Activated CD4-positive, alpha-beta T cell treated with anti-CD3 and anti-CD28 coated beads, Interleukin-2, amount 10 ng/mL, durations not matched to agents 7 days and 5 days (primary cell): ENCODE measurements around the gene NFKBIB. TPM values are rescaled to one million over a fixed set of nuclear protein-coding genes. Genes with fewer than 3 reads are reported as not detected.
"Not testable (repeated sequence)": the region's sequence is repeated elsewhere in the genome, so short reads cannot be mapped to it uniquely, and the experiment has no call there.

Experiments
- CTCF ChIA-PET: fragments of 350-600 bp; sonication (Branson Sonifier 250); formaldehyde crosslinking; loops from one replicate; lab custom pipeline; 2021; ENCODE audit warnings: antibody characterized with exemption; lab: Charles Lee
- POLR2A ChIA-PET: fragments of 350-600 bp; sonication (Branson Sonifier 250); formaldehyde crosslinking; loops from one replicate; lab custom pipeline; 2021; ENCODE audit warnings: antibody characterized with exemption; lab: Charles Lee
- DNase-seq: peaks from one replicate; pipeline ENCODE4 v3.0.0-alpha.2; 2020
- H3K27ac Mint-ChIP-seq: one replicate; pipeline ENCODE4 v1.8.0; 2021; ENCODE audit warnings: mild to moderate bottlenecking, moderate library complexity, mixed read lengths
- H3K27me3 Mint-ChIP-seq: one replicate; pipeline ENCODE4 v1.8.0; 2021; ENCODE audit warnings: mixed read lengths
- H3K36me3 Mint-ChIP-seq: one replicate; pipeline ENCODE4 v1.8.0; 2021; ENCODE audit warnings: low read depth, mixed read lengths
- H3K4me1 Mint-ChIP-seq: one replicate; pipeline ENCODE4 v1.8.0; 2021; ENCODE audit warnings: mixed read lengths
- H3K4me3 Mint-ChIP-seq: one replicate; pipeline ENCODE4 v1.8.0; 2021; ENCODE audit warnings: mild to moderate bottlenecking, moderate library complexity, mixed read lengths
- H3K9me3 Mint-ChIP-seq: one replicate; pipeline ENCODE4 v1.8.0; 2021; ENCODE audit warnings: mixed read lengths
- total RNA-seq, 2 experiments: library from RNA; stranded (reverse); gene quantifications; one replicate each; pipeline ENCODE4 v1.2.3, GENCODE V29; 2021

The NFKBIB gene
- total RNA-seq, 2 experiments from 2014 or later, result 31.6 to 32.2 TPM

GRCh38 chr19:38878575-38879399 lies 21.0 kb upstream of the NFKBIB start:
- no peaks in the 10 kb centered on the region for H3K27me3 Mint-ChIP-seq
- POLR2A ChIA-PET, result no interaction called here
- H3K27ac Mint-ChIP-seq, result peak overlapping the region; percentile 98
- no peaks in the 10 kb centered on the region for H3K9me3 Mint-ChIP-seq
- H3K36me3 Mint-ChIP-seq, result peaks cover 16% of the 10 kb centered on the region
- DNase-seq, result no peak
- CTCF ChIA-PET, result interaction anchor here (0.5 to 6.0 kb wide), 12 partner anchors 8 to 476 kb away, joined by 3 to 30 read pairs (median 5); partner anchors contain the start of genes FAM98C, MRPS12 and SARS2
- peaks cover 38% of the 10 kb centered on the region for H3K4me1 Mint-ChIP-seq
- H3K4me3 Mint-ChIP-seq, result peak overlapping the region; percentile 94

DNA sequence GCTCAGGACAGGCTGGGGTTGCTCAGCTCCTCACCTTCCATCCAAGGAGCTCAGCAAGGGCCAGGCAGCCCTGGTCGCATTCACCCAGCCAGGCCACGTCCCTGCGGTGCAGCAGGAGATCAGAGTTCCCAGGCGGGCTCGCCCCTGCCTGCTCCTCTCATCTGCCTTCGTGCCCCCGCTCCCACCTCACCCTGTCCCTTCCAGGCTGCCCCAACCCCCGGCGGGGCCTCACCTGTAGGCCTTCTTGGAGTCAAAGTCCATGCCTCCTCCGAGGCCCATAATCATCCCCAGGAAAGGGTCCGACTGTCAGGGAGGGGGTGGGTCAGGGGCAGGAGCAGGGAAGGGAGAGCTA lies 20.4 kb upstream of the NFKBIB start:
- peaks cover 16% of the 10 kb centered on the region for H3K36me3 Mint-ChIP-seq
- DNase-seq, result no peak
- H3K4me1 Mint-ChIP-seq, result peaks cover 38% of the 10 kb centered on the region
- ChIA-PET POLR2A (no interaction called here), CTCF (interaction anchor here (0.5 to 6.0 kb wide), 9 partner anchors 8 to 477 kb away, joined by 3 to 30 read pairs (median 5); partner anchors contain the start of genes FAM98C, MRPS12 and SARS2)
- peak overlapping the region; percentile 98 for H3K27ac Mint-ChIP-seq
- H3K9me3 Mint-ChIP-seq, result no peaks in the 10 kb centered on the region
- no peaks in the 10 kb centered on the region for H3K27me3 Mint-ChIP-seq
- H3K4me3 Mint-ChIP-seq, result peak overlapping the region; percentile 94

- Mint-ChIP-seq H3K36me3 (peaks cover 16% of the 10 kb centered on the region), H3K9me3 (no peaks in the 10 kb centered on the region), H3K4me1 (peaks cover 38% of the 10 kb centered on the region), H3K4me3 (peak overlapping the region; percentile 32), H3K27me3 (no peaks in the 10 kb centered on the region), H3K27ac (peak overlapping the region; percentile 85)
- CTCF ChIA-PET, result interaction anchor here (0.6 to 6.0 kb wide), 6 partner anchors 7 to 478 kb away, joined by 3 to 30 read pairs (median 5); partner anchors contain the start of gene FAM98C
- DNase-seq, result no peak
- POLR2A ChIA-PET, result no interaction called here
These were observed 19.5 kb upstream of the NFKBIB start for GRCh38 chr19:38880076-38880881.

DNA sequence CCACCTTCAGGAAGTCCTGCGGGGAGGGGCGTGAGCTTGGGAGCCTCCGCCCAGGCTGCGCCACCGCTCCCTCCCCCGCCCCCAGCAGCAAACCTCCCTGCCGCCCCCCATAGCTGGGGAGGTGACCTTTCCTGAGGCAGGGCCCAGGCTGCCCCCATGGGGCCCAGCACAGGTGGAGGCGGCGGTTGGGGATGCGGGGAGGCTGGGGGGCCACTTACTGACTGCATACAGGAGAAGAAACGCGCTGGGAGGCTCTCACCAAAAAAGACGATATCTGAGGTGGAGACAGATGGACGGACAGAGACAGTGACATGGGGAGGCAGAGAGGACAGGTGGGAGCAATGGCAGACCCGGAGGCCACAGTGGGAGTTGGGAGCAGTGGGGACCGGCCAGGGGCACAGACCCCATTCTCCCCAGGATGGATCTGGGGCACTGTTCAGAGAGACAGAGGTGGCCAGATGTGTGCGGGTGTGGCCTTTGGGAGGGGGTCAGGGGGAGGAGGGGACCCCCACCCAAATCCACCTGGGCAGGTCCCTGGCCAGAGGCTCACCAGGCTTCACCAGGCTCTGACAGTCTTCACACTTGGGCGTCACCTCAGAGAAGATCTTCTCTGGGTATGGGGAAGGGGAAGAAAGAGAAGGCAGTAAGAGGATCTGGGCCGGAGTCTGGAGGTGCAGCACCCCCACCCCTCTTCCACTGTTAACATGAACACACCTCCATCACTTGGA lies 18.7 kb upstream of the NFKBIB start:
- H3K36me3 Mint-ChIP-seq, result peaks cover 15% of the 10 kb centered on the region
- no peak for DNase-seq
- H3K27me3 Mint-ChIP-seq, result no peaks in the 10 kb centered on the region
- CTCF ChIA-PET, result interaction anchor here (0.6 to 6.0 kb wide), 4 partner anchors 11 to 386 kb away, joined by 3 to 28 read pairs (median 3); no protein-coding TSS in a partner anchor
- H3K27ac Mint-ChIP-seq, result peak overlapping the region; percentile 75
- POLR2A ChIA-PET, result no interaction called here
- no peak overlapping the region for H3K4me3 Mint-ChIP-seq
- H3K4me1 Mint-ChIP-seq, result peaks cover 35% of the 10 kb centered on the region
- H3K9me3 Mint-ChIP-seq, result no peaks in the 10 kb centered on the region

GRCh38 chr19:38883286-38883685 lies 16.5 kb upstream of the NFKBIB start:
- H3K4me3 Mint-ChIP-seq, result no peak overlapping the region
- no peak for DNase-seq
- H3K9me3 Mint-ChIP-seq, result no peaks in the 10 kb centered on the region
- H3K27me3 Mint-ChIP-seq, result no peaks in the 10 kb centered on the region
- CTCF ChIA-PET, result interaction anchor here (0.7 to 0.8 kb wide), 2 partner anchors 16 to 18 kb away, joined by 3 read pairs; partner anchors contain the start of genes NFKBIB and SIRT2
- H3K36me3 Mint-ChIP-seq, result peaks cover 10% of the 10 kb centered on the region
- H3K4me1 Mint-ChIP-seq, result peaks cover 16% of the 10 kb centered on the region
- no peak overlapping the region for H3K27ac Mint-ChIP-seq
- POLR2A ChIA-PET, result no interaction called here

- H3K9me3 Mint-ChIP-seq, H3K27ac Mint-ChIP-seq, H3K4me1 Mint-ChIP-seq, H3K4me3 Mint-ChIP-seq, H3K27me3 Mint-ChIP-seq, POLR2A ChIA-PET, DNase-seq: not testable (repeated sequence)
- CTCF ChIA-PET, result interaction anchor here (0.9 kb wide), 1 partner anchor 115 kb away, joined by 3 read pairs; no protein-coding TSS in a partner anchor
- H3K36me3 Mint-ChIP-seq, result peaks cover 13% of the 10 kb centered on the region
These were observed 15.1 kb upstream of the NFKBIB start for GRCh38 chr19:38884691-38885090.

DNA sequence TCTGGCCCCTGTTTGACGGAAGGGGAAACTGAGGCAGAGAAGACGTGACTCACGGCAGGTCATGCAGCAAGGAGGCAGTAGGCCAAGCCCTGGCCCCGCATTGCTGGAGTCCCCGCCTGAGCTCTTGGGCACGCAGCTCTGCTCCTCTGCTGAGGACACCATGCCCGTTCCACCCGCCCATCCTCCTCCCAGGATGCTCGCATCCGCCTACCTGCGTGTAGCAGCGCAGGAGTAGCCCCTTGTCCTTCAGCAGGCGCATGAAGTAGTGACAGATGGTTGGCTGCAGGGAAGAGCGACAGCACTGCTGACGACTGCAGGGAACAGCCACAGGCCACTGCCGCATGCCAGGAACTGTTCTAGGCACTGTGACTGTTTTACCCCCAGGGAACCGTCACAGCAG lies 10.9 kb upstream of the NFKBIB start:
- DNase-seq, result no peak
- peaks cover 1% of the 10 kb centered on the region for H3K4me1 Mint-ChIP-seq
- ChIA-PET CTCF (interaction anchor here (1.4 to 1.6 kb wide), 2 partner anchors 26 to 40 kb away, joined by 3 to 4 read pairs; no protein-coding TSS in a partner anchor), POLR2A (no interaction called here)
- H3K27me3 Mint-ChIP-seq, result no peaks in the 10 kb centered on the region
- no peak overlapping the region for H3K27ac Mint-ChIP-seq
- peaks cover 6% of the 10 kb centered on the region for H3K36me3 Mint-ChIP-seq
- no peak overlapping the region for H3K4me3 Mint-ChIP-seq
- H3K9me3 Mint-ChIP-seq, result no peaks in the 10 kb centered on the region

GRCh38 chr19:38889803-38890202 lies 10.0 kb upstream of the NFKBIB start:
- Mint-ChIP-seq H3K36me3 (peaks cover 6% of the 10 kb centered on the region), H3K27ac (no peak overlapping the region), H3K9me3 (no peaks in the 10 kb centered on the region), H3K4me3 (no peak overlapping the region), H3K27me3 (no peaks in the 10 kb centered on the region), H3K4me1 (peaks cover 1% of the 10 kb centered on the region)
- ChIA-PET CTCF (interaction anchor here (1.6 kb wide), 1 partner anchor 11 kb away, joined by 7 read pairs; the partner anchor contains the start of gene RINL), POLR2A (interaction anchor here (0.6 kb wide), 1 partner anchor 14 kb away, joined by 3 read pairs; no protein-coding TSS in a partner anchor)
- no peak for DNase-seq

DNA sequence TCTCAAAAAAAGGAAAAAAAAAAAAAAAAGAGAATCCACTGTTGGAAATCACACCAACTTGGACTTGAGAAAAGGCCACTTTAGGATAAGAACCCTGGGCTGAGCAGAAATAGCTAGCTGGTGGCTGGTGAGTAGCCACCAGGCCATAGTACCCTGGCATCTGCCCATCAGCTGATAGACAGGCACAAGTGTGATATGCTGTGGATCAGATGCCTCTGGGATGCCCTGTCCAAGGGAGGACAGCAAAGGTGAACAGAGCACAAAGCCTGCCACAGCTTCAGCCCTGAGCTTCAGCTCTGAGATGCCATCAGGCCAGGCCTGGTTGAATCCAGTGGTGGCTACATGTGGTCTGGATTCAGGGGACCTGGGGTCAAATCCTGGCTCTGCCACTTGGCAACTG lies 9.1 kb upstream of the NFKBIB start:
- ChIA-PET CTCF (interaction anchor here (0.6 to 1.6 kb wide), 2 partner anchors 11 to 12 kb away, joined by 3 to 7 read pairs; partner anchors contain the start of gene RINL), POLR2A (no interaction called here)
- no peak overlapping the region for H3K27ac Mint-ChIP-seq
- no peaks in the 10 kb centered on the region for H3K27me3 Mint-ChIP-seq
- DNase-seq, result no peak
- H3K36me3 Mint-ChIP-seq, result peaks cover 6% of the 10 kb centered on the region
- no peak overlapping the region for H3K4me3 Mint-ChIP-seq
- peaks cover 1% of the 10 kb centered on the region for H3K4me1 Mint-ChIP-seq
- H3K9me3 Mint-ChIP-seq, result no peaks in the 10 kb centered on the region

GRCh38 chr19:38891771-38892170 lies 8.0 kb upstream of the NFKBIB start:
- CTCF ChIA-PET, result interaction anchor here (0.6 to 0.8 kb wide), 2 partner anchors 16 to 22 kb away, joined by 4 to 5 read pairs; no protein-coding TSS in a partner anchor
- Mint-ChIP-seq H3K27me3 (no peaks in the 10 kb centered on the region), H3K27ac (no peak overlapping the region), H3K4me1 (peaks cover 1% of the 10 kb centered on the region), H3K9me3 (no peaks in the 10 kb centered on the region), H3K4me3 (no peak overlapping the region), H3K36me3 (peaks cover 6% of the 10 kb centered on the region)
- no peak for DNase-seq
- POLR2A ChIA-PET, result no interaction called here

DNA sequence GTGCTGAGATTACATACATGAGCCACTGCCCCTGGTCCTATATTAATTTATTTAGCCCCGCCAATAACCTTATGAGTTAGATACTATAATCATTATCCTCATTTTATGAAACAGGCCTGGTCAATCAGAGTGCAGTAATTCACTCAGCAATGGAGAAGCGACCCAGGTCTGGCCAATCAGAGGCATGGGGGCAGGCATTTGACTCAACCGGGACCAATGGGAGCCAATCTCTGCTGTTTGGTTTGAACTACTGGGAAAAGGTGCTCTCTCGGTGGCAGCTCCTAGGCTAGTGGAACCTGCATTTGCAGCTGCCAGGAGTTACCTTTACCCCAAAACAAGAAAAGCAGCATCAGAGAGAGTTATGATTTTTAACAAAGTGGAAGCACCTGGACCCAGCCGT lies 6.9 kb upstream of the NFKBIB start:
- Mint-ChIP-seq H3K27me3 (no peaks in the 10 kb centered on the region), H3K9me3 (no peaks in the 10 kb centered on the region), H3K27ac (no peak overlapping the region), H3K36me3 (peaks cover 6% of the 10 kb centered on the region), H3K4me1 (peaks cover 5% of the 10 kb centered on the region), H3K4me3 (no peak overlapping the region)
- POLR2A ChIA-PET, result no interaction called here
- CTCF ChIA-PET, result interaction anchor here (1.1 kb wide), 2 partner anchors 11 to 37 kb away, joined by 3 read pairs; partner anchors contain the start of genes MRPS12 and SARS2
- DNase-seq, result no peak

- no peak for DNase-seq
- H3K27ac Mint-ChIP-seq, result peak overlapping the region; percentile 5
- ChIA-PET POLR2A (no interaction called here), CTCF (interaction anchor here (0.8 to 1.1 kb wide), 3 partner anchors 12 to 37 kb away, joined by 3 to 5 read pairs (median 3); partner anchors contain the start of genes MRPS12 and SARS2)
- H3K36me3 Mint-ChIP-seq, result peaks cover 5% of the 10 kb centered on the region
- peaks cover 10% of the 10 kb centered on the region for H3K4me1 Mint-ChIP-seq
- H3K27me3 Mint-ChIP-seq, result no peaks in the 10 kb centered on the region
- no peaks in the 10 kb centered on the region for H3K9me3 Mint-ChIP-seq
- no peak overlapping the region for H3K4me3 Mint-ChIP-seq
These were observed 6.4 kb upstream of the NFKBIB start for GRCh38 chr19:38893341-38893771.
